Dendritic cell treated with granulocyte-macrophage colony-stimulating factor and Interleukin-4, amounts not matched to agents 40 ng/mL and 50 ng/mL, for 4 days (primary cell): ENCODE data around the gene CALML6.

Experiments
- H3K27ac Mint-ChIP-seq: one replicate; pipeline ENCODE4 v1.8.0; 2022; ENCODE audit warnings: mild to moderate bottlenecking, mixed read lengths
- H3K27me3 Mint-ChIP-seq: one replicate; pipeline ENCODE4 v1.8.0; 2022; ENCODE audit warnings: mild to moderate bottlenecking, mixed read lengths
- H3K36me3 Mint-ChIP-seq: one replicate; pipeline ENCODE4 v1.8.0; 2022; ENCODE audit warnings: low read depth, mixed read lengths
- H3K4me1 Mint-ChIP-seq: one replicate; pipeline ENCODE4 v1.8.0; 2022; ENCODE audit warnings: low read depth, mixed read lengths
- H3K4me3 Mint-ChIP-seq: one replicate; pipeline ENCODE4 v1.8.0; 2022; ENCODE audit warnings: mild to moderate bottlenecking, moderate library complexity, mixed read lengths
- H3K9me3 Mint-ChIP-seq: one replicate; pipeline ENCODE4 v1.8.0; 2022; ENCODE audit warnings: mixed read lengths
- intact Hi-C: fragments of 100-400 bp; cut with micrococcal nuclease; formaldehyde crosslinking; loops from one replicate; pipeline ENCODE4 v1.15.0; 2022

Gene CALML6

GRCh38 chr1:1911350-1912041 is 3.6 kb upstream of the CALML6 start:
- no peak overlapping the region for H3K4me3 Mint-ChIP-seq
- H3K27me3 Mint-ChIP-seq: peaks cover 37% of the 10 kb centered on the region
- intact Hi-C loops: no loop called here

GRCh38 chr1:1914101-1914970 is 724 bp upstream of the CALML6 start:
- no peaks in the 10 kb centered on the region for H3K36me3 Mint-ChIP-seq
- peaks cover 27% of the 10 kb centered on the region for H3K4me1 Mint-ChIP-seq
- H3K9me3 Mint-ChIP-seq: no peaks in the 10 kb centered on the region
- peaks cover 53% of the 10 kb centered on the region for H3K27me3 Mint-ChIP-seq
- H3K27ac Mint-ChIP-seq: no peak overlapping the region
- no peak overlapping the region for H3K4me3 Mint-ChIP-seq
- intact Hi-C loops: no loop called here

More at GRCh38 chr1:1911350-1912041, 3.6 kb upstream of the CALML6 start:
- Mint-ChIP-seq H3K36me3 (no peaks in the 10 kb centered on the region), H3K4me1 (peaks cover 17% of the 10 kb centered on the region), H3K27ac (peak overlapping the region; percentile 19), H3K9me3 (no peaks in the 10 kb centered on the region)

GRCh38 chr1:1915911-1916840 is 1.1 kb downstream of the CALML6 start:
- Mint-ChIP-seq H3K4me1 (peaks cover 23% of the 10 kb centered on the region), H3K27ac (no peak overlapping the region), H3K4me3 (no peak overlapping the region)

GRCh38 chr1:1916851-1917251 is 1.8 kb downstream of the CALML6 start:
- Mint-ChIP-seq H3K4me1 (peaks cover 17% of the 10 kb centered on the region), H3K4me3 (no peak overlapping the region), H3K9me3 (no peaks in the 10 kb centered on the region), H3K27ac (no peak overlapping the region), H3K27me3 (peaks cover 38% of the 10 kb centered on the region), H3K36me3 (no peaks in the 10 kb centered on the region)
- intact Hi-C loops: no loop called here

More at GRCh38 chr1:1915911-1916840, 1.1 kb downstream of the CALML6 start:
- intact Hi-C loops: no loop called here
- Mint-ChIP-seq H3K9me3 (no peaks in the 10 kb centered on the region), H3K36me3 (no peaks in the 10 kb centered on the region), H3K27me3 (peaks cover 44% of the 10 kb centered on the region)

- H3K27me3 Mint-ChIP-seq: peaks cover 38% of the 10 kb centered on the region
- peaks cover 16% of the 10 kb centered on the region for H3K4me1 Mint-ChIP-seq
- no peaks in the 10 kb centered on the region for H3K36me3 Mint-ChIP-seq
- intact Hi-C loops: no loop called here
- peak overlapping the region; percentile 22 for H3K27ac Mint-ChIP-seq
- no peaks in the 10 kb centered on the region for H3K9me3 Mint-ChIP-seq
- H3K4me3 Mint-ChIP-seq: no peak overlapping the region
Measured at GRCh38 chr1:1917304-1917976, 2.4 kb downstream of the CALML6 start.

- intact Hi-C loops: no loop called here
- H3K27ac Mint-ChIP-seq: peak overlapping the region; percentile 22
- peaks cover 16% of the 10 kb centered on the region for H3K4me1 Mint-ChIP-seq
- H3K9me3 Mint-ChIP-seq: no peaks in the 10 kb centered on the region
- H3K27me3 Mint-ChIP-seq: peaks cover 39% of the 10 kb centered on the region
- peak overlapping the region; percentile 70 for H3K4me3 Mint-ChIP-seq
- no peaks in the 10 kb centered on the region for H3K36me3 Mint-ChIP-seq
Measured at GRCh38 chr1:1917995-1918900, 3.2 kb downstream of the CALML6 start.

- Mint-ChIP-seq H3K4me1 (peaks cover 16% of the 10 kb centered on the region), H3K27me3 (peaks cover 37% of the 10 kb centered on the region), H3K4me3 (peak within 1 kb of the TSS; percentile 70), H3K36me3 (no peaks in the 10 kb centered on the region), H3K9me3 (no peaks in the 10 kb centered on the region), H3K27ac (peak within 1 kb of the TSS; percentile 24)
- intact Hi-C loops: loop anchor here (1.0 kb wide), 1 partner anchor 10 kb away; no protein-coding TSS in a partner anchor
Measured at GRCh38 chr1:1918901-1919303, 3.8 kb downstream of the CALML6 start, which contains the start of gene TMEM52. Gene TMEM52, minus strand, starts transcription at chr1:1919279. Its CDS starts 14 bp downstream, at chr1:1919265.

- Mint-ChIP-seq H3K4me3 (peak overlapping the region; percentile 70), H3K36me3 (no peaks in the 10 kb centered on the region), H3K27ac (peak overlapping the region; percentile 24), H3K4me1 (peaks cover 16% of the 10 kb centered on the region), H3K27me3 (peaks cover 32% of the 10 kb centered on the region), H3K9me3 (no peaks in the 10 kb centered on the region)
- intact Hi-C loops: loop anchor here (1.0 kb wide), 1 partner anchor 10 kb away; no protein-coding TSS in a partner anchor
Measured at GRCh38 chr1:1919304-1920056, 4.4 kb downstream of the CALML6 start.

GRCh38 chr1:1920057-1920607 is 5.1 kb downstream of the CALML6 start:
- peak overlapping the region; percentile 24 for H3K27ac Mint-ChIP-seq
- H3K9me3 Mint-ChIP-seq: no peaks in the 10 kb centered on the region
- peak overlapping the region; percentile 70 for H3K4me3 Mint-ChIP-seq
- intact Hi-C loops: no loop called here
- peaks cover 16% of the 10 kb centered on the region for H3K4me1 Mint-ChIP-seq
- H3K36me3 Mint-ChIP-seq: no peaks in the 10 kb centered on the region
- peaks cover 34% of the 10 kb centered on the region for H3K27me3 Mint-ChIP-seq

- Mint-ChIP-seq H3K9me3 (no peaks in the 10 kb centered on the region), H3K4me1 (peaks cover 16% of the 10 kb centered on the region), H3K27me3 (peaks cover 31% of the 10 kb centered on the region), H3K36me3 (no peaks in the 10 kb centered on the region), H3K27ac (peak overlapping the region; percentile 24), H3K4me3 (no peak overlapping the region)
- intact Hi-C loops: no loop called here
Measured at GRCh38 chr1:1920608-1921458, 5.8 kb downstream of the CALML6 start.

GRCh38 chr1:1921459-1921862 is 6.4 kb downstream of the CALML6 start:
- no peaks in the 10 kb centered on the region for H3K9me3 Mint-ChIP-seq
- peaks cover 29% of the 10 kb centered on the region for H3K27me3 Mint-ChIP-seq
- no peaks in the 10 kb centered on the region for H3K36me3 Mint-ChIP-seq
- intact Hi-C loops: no loop called here
- H3K4me1 Mint-ChIP-seq: peaks cover 16% of the 10 kb centered on the region
- H3K27ac Mint-ChIP-seq: no peak overlapping the region
- no peak overlapping the region for H3K4me3 Mint-ChIP-seq
